ENCODE data around the gene DACT2. TPM values are rescaled to one million over a fixed set of nuclear protein-coding genes. Genes with fewer than 3 reads are reported as not detected.
"Not testable (repeated sequence)": the region's sequence is repeated elsewhere in the genome, so short reads cannot be mapped to it uniquely, and the experiment has no call there.

DACT2 gene
- total and polyA plus RNA-seq, 2 experiments from 2014 or later = 0.32 to 0.71 TPM

GRCh38 chr6:168281826-168282225 lies 37.8 kb downstream of the DACT2 start:
- Histone ChIP-seq H3K27ac (no peak overlapping the region), H3K4me3 (no peak overlapping the region), H3K4me1 (ENCODE audit: low read depth) (no peaks in the 10 kb centered on the region), H3K27me3 (no peaks in the 10 kb centered on the region), H3K9me3 (ENCODE audit: low read depth) (no peaks in the 10 kb centered on the region), H3K36me3 (no peaks in the 10 kb centered on the region)
- DNase-seq (ENCODE audit: low read depth in 1 of 2, low spot score in 1 of 2) = no peak
- TF ChIP-seq, protein P1, sequence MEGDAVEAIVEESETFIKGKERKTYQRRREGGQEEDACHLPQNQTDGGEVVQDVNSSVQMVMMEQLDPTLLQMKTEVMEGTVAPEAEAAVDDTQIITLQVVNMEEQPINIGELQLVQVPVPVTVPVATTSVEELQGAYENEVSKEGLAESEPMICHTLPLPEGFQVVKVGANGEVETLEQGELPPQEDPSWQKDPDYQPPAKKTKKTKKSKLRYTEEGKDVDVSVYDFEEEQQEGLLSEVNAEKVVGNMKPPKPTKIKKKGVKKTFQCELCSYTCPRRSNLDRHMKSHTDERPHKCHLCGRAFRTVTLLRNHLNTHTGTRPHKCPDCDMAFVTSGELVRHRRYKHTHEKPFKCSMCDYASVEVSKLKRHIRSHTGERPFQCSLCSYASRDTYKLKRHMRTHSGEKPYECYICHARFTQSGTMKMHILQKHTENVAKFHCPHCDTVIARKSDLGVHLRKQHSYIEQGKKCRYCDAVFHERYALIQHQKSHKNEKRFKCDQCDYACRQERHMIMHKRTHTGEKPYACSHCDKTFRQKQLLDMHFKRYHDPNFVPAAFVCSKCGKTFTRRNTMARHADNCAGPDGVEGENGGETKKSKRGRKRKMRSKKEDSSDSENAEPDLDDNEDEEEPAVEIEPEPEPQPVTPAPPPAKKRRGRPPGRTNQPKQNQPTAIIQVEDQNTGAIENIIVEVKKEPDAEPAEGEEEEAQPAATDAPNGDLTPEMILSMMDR (IDR thresholded peaks at IDR 0.05; ENCODE audit: low read depth, low read length) = no peak

GRCh38 chr6:168281314-168281713 lies 38.3 kb downstream of the DACT2 start:
- not testable (repeated sequence) for DNase-seq (ENCODE audit: low read depth in 1 of 2, low spot score in 1 of 2); H3K27me3 ChIP-seq; H3K27ac ChIP-seq; H3K9me3 ChIP-seq (ENCODE audit: low read depth); H3K4me3 ChIP-seq; H3K4me1 ChIP-seq (ENCODE audit: low read depth); H3K36me3 ChIP-seq

- H3K4me1 ChIP-seq (ENCODE audit: low read depth) = no peaks in the 10 kb centered on the region
- DNase-seq (ENCODE audit: low read depth in 1 of 2, low spot score in 1 of 2) = no peak
- no peaks in the 10 kb centered on the region for H3K27me3 ChIP-seq
- H3K9me3 ChIP-seq (ENCODE audit: low read depth) = no peaks in the 10 kb centered on the region
- no peak overlapping the region for H3K4me3 ChIP-seq
- H3K27ac ChIP-seq = no peak overlapping the region
- TF ChIP-seq, protein P1 (IDR thresholded peaks at IDR 0.05; ENCODE audit: low read depth, low read length) = no peak
- H3K36me3 ChIP-seq = no peaks in the 10 kb centered on the region
These were observed 38.7 kb downstream of the DACT2 start for GRCh38 chr6:168280899-168281245.

- H3K4me1 ChIP-seq (ENCODE audit: low read depth) = no peaks in the 10 kb centered on the region
- TF ChIP-seq, protein P1 (IDR thresholded peaks at IDR 0.05; ENCODE audit: low read depth, low read length) = no peak
These were observed 39.3 kb downstream of the DACT2 start for GRCh38 chr6:168280020-168280898.

DNA sequence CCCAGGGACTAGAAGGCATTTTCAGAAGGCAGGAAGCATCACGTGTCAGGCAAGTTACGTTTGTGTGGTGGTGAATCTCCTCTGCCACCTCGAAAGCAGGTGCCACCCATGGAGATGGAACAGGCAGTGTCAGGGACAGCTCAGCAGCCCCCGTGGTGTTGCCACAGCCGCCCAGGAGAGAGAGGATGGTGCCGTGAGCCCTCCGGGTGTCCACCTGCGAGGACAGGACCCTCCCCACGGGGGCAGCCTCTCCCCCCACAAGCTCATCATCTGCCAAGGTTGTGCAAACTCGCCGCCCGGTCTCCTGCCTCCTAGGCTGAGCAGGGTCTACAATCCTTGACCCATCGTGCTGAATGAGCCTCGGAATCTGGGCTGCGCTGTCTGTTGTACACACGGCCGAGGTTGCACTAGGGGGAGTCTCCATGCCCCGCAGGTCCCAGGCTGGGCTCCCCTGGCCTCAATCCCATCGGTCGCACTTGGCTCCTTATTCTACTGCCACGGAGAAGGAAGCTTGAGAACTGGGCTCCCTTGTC lies 40.1 kb downstream of the DACT2 start:
- Histone ChIP-seq H3K36me3 (no peaks in the 10 kb centered on the region), H3K27me3 (no peaks in the 10 kb centered on the region), H3K9me3 (ENCODE audit: low read depth) (no peaks in the 10 kb centered on the region), H3K4me3 (no peak overlapping the region), H3K4me1 (ENCODE audit: low read depth) (no peaks in the 10 kb centered on the region), H3K27ac (no peak overlapping the region)
- TF ChIP-seq, protein P1 (IDR thresholded peaks at IDR 0.05; ENCODE audit: low read depth, low read length) = no peak
- no peak for DNase-seq (ENCODE audit: low read depth in 1 of 2, low spot score in 1 of 2)

More at GRCh38 chr6:168280020-168280898, 39.3 kb downstream of the DACT2 start:
- Histone ChIP-seq H3K4me3 (no peak overlapping the region), H3K9me3 (ENCODE audit: low read depth) (no peaks in the 10 kb centered on the region), H3K36me3 (no peaks in the 10 kb centered on the region), H3K27me3 (no peaks in the 10 kb centered on the region), H3K27ac (no peak overlapping the region)
- DNase-seq (ENCODE audit: low read depth in 1 of 2, low spot score in 1 of 2) = no peak

DNA sequence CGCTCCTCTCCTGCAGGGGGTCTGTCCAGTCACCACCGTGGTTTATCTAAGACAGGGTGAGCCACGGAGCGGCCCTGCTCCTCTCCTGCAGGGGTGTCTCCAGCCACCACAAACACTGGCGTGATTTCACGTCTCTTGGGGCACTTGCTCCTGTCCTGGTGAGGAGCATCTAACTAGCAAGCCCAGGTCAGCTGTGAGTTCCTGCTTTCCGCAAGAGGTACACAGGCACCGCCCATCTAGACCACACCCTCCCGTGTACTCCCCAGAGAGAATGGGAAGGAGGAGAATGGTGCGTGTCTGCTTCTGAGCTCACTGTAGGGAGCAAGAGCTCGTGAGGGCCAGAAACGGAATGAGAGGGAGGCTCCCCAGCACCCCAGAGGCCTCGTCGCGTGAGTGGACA lies 40.7 kb downstream of the DACT2 start:
- no peaks in the 10 kb centered on the region for H3K36me3 ChIP-seq
- no peak for DNase-seq (ENCODE audit: low read depth in 1 of 2, low spot score in 1 of 2)
- TF ChIP-seq, protein P1 (IDR thresholded peaks at IDR 0.05; ENCODE audit: low read depth, low read length) = no peak
- no peaks in the 10 kb centered on the region for H3K9me3 ChIP-seq (ENCODE audit: low read depth)
- no peaks in the 10 kb centered on the region for H3K27me3 ChIP-seq
- no peaks in the 10 kb centered on the region for H3K4me1 ChIP-seq (ENCODE audit: low read depth)
- H3K27ac ChIP-seq = no peak overlapping the region
- H3K4me3 ChIP-seq = no peak overlapping the region
